Neuron (in vitro differentiated cells): Measurements from ENCODE around the gene ETFA.

Experiments used
- H2AFZ ChIP-seq: one replicate; pipeline ENCODE4 v1.6.1; 2013; ENCODE audit warnings: low read depth, mild to moderate bottlenecking, inconsistent platforms, low read length, moderate library complexity
- H3K27me3 ChIP-seq: one replicate; pipeline ENCODE4 v1.6.1; 2013; ENCODE audit warnings: low read length; ENCODE audit not compliant: insufficient read depth
- H3K36me3 ChIP-seq: one replicate; pipeline ENCODE4 v1.6.1; 2013; ENCODE audit warnings: low read length; ENCODE audit not compliant: insufficient read depth
- H3K4me1 ChIP-seq: one replicate; pipeline ENCODE4 v1.6.1; 2013; ENCODE audit warnings: low read length; ENCODE audit not compliant: insufficient read depth
- H3K4me3 ChIP-seq: 2 replicates; pipeline ENCODE4 v1.5.1; 2013; ENCODE audit warnings: mild to moderate bottlenecking, low read length, moderate library complexity
- H3K9me3 ChIP-seq: one replicate; pipeline ENCODE4 v1.6.1; 2013; ENCODE audit warnings: low read length

The ETFA gene

DNA sequence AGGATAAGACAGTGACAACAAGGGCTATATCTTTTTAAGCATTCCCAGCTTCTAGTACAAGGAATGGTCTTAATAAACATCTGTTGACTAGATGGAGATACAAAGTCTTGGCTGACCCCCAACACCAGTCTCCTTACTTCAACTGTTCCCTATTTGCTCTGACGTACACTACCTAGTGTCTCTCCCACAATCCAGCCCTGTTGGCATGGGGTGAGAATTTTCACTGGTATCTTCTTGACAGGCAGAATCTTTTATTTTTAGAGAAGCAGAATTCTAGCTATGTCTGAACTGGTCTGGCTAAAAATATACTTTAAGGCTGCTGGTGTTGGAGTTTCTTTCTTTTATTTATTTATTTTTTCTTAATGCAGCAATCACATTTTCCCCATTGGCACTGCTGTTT is 82.0 kb downstream of the ETFA start:
- Histone ChIP-seq H2AFZ (no peak overlapping the region), H3K4me1 (no peaks in the 10 kb centered on the region), H3K27me3 (no peaks in the 10 kb centered on the region), H3K36me3 (peaks cover 23% of the 10 kb centered on the region), H3K4me3 (no peak overlapping the region), H3K9me3 (no peaks in the 10 kb centered on the region)

DNA sequence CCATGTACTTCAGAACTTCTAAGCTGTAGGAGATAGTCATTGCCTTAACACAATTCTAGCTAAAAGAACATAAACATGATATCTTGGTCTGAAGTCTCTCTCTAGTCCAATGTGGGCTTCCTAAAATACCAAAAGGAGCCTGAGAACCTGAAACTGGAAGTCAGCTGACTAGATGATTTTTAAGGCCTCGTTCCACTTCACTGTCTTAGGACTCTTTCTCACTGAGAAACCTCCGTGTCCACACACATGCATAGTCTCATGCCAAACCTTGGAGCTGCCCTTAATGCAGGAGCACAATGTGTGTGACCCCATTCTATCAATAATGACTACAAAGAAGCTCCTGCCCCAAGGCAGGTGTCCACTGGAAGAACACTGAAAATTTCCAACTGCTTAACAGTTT is 87.7 kb downstream of the ETFA start:
- no peaks in the 10 kb centered on the region for H3K4me1 ChIP-seq
- peaks cover 21% of the 10 kb centered on the region for H3K36me3 ChIP-seq
- no peaks in the 10 kb centered on the region for H3K27me3 ChIP-seq
- H3K9me3 ChIP-seq, result peaks cover 10% of the 10 kb centered on the region
- H2AFZ ChIP-seq, result no peak overlapping the region
- H3K4me3 ChIP-seq, result no peak overlapping the region

DNA sequence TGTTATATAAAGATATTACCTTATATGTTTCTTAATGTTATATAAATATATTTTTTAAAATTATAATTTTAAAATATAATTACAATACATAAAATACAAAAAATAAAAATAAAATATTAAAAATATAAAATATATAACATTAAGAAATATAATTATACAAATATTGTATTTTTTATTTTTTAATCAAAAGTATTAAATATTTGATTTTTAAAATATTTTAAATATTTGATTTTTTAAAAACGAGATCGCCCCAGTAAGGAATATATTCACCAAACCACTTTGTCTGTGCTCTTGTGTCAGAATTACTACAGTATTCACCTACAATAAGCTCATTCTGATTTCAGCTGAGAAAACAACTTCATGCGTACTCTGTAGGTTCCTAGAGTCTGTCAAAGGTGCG is 89.1 kb downstream of the ETFA start:
- peaks cover 16% of the 10 kb centered on the region for H3K36me3 ChIP-seq
- peaks cover 10% of the 10 kb centered on the region for H3K9me3 ChIP-seq
- H2AFZ ChIP-seq, result no peak overlapping the region
- no peak overlapping the region for H3K4me3 ChIP-seq
- H3K27me3 ChIP-seq, result no peaks in the 10 kb centered on the region
- no peaks in the 10 kb centered on the region for H3K4me1 ChIP-seq

DNA sequence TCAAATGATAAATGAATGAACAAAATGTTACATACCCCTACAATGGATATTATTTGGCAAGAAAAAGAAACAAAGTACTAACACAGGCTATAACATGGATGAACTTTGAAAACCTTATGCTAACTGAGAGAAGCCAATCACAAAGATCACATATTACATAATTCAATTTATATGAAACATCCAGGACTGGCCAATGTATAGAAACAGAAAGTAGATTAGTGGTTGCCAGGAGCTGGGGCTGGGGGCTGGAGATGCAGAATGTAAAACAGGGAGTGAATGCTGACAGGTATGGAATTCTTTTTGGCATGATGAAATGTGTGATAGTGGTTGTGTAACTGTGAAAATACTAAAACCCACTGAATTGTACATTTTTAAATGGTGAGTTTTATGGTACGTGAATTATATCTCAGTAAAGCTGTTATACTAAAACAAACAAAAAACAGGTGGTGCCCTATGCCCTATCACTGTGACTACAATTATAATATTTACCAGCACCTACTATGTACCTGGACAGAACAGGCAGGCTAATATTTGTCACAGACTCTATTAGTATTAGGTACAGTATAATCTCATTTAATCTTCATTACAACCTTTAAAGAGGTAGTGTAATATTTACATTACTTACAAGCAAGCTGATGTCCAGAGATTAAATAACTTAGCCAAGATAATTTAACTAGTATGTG is 90.0 kb downstream of the ETFA start:
- peaks cover 14% of the 10 kb centered on the region for H3K36me3 ChIP-seq

DNA sequence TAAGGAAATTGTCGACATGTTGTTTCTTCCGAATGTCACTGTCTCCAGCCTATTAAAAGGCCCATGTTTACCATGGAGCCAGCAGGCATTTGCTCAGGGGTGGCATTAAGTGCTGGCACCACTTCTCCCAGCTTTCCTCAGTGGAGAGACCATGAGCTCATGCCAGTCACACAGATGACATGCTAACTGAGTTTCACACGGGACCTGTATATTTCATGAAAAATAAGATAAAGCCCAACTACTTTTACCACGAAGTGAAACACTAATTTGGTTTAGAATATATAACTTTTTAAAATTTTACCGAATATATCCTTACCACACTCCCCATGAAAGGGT is 93.4 kb downstream of the ETFA start:
- Histone ChIP-seq H3K4me3 (no peak overlapping the region), H3K4me1 (peaks cover 8% of the 10 kb centered on the region), H3K27me3 (no peaks in the 10 kb centered on the region), H3K9me3 (peaks cover 10% of the 10 kb centered on the region), H3K36me3 (peaks cover 18% of the 10 kb centered on the region), H2AFZ (no peak overlapping the region)

More for the DNA sequence above, 90.0 kb downstream of the ETFA start:
- peaks cover 10% of the 10 kb centered on the region for H3K9me3 ChIP-seq
- no peaks in the 10 kb centered on the region for H3K4me1 ChIP-seq
- no peak overlapping the region for H3K4me3 ChIP-seq
- no peak overlapping the region for H2AFZ ChIP-seq
- H3K27me3 ChIP-seq, result no peaks in the 10 kb centered on the region

DNA sequence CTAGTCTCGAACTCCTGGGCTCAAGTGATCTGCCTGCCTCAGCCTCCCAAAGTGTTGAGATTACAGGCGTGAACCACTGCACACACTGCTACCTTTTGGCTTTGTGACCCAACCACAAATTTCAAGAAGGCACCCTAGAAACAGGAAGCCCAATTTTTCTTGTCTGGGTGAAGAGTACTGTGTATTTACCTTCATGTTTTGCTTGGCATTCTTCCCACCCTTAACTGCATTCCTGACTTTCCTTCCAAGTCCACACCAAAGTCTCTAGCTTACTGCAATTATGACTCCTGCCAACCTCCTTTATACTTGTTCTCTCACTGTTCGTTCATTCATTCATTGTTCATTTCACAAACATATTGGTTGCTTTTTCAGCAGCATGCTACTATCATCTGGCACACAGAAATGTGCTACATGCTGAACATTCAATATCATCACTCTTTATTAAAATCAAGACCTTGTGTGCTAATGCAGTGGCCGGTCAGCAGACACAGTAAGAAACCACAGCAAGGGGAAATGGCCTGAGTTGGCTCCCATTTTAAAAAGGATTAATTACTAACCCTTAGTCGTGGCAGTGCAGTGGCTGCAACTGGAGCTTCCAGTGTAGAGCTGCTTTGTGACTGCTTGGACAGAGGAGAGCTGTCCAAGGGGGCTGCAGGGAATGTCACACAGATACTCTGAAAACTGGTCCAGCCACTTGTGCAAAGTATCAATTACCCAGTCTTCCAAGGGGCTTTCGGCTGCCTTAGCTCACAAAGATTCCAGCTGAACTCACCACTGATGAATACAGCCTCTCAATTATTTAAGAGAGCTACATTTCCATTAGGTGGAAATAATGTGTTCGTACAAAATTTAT is 94.0 kb downstream of the ETFA start:
- peaks cover 14% of the 10 kb centered on the region for H3K4me1 ChIP-seq
- no peak overlapping the region for H3K4me3 ChIP-seq
- no peak overlapping the region for H2AFZ ChIP-seq
- no peaks in the 10 kb centered on the region for H3K27me3 ChIP-seq
- H3K9me3 ChIP-seq, result peaks cover 10% of the 10 kb centered on the region
- peaks cover 18% of the 10 kb centered on the region for H3K36me3 ChIP-seq

DNA sequence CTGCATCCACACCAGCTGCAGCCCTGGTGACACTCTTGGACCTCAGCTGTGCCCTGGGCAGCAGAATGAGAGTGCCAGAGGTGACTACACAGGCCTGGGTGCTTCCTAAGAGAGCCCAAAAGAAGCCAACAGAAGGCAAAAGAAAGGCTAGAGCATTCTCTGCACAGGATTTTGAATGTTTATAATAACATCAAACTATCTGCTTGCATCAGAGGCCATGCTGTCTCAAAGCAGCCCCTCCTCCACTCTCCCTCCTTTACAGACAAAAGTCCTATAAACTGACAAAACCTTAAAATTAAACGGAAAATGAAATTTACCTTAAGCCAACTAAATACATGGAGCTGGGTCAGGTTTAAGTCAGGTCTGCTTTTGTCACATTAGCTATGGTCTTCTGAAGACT is 95.6 kb downstream of the ETFA start:
- Histone ChIP-seq H3K27me3 (no peaks in the 10 kb centered on the region), H3K4me1 (peaks cover 21% of the 10 kb centered on the region), H3K9me3 (peaks cover 10% of the 10 kb centered on the region), H3K36me3 (peaks cover 21% of the 10 kb centered on the region), H3K4me3 (no peak overlapping the region), H2AFZ (no peak overlapping the region)

DNA sequence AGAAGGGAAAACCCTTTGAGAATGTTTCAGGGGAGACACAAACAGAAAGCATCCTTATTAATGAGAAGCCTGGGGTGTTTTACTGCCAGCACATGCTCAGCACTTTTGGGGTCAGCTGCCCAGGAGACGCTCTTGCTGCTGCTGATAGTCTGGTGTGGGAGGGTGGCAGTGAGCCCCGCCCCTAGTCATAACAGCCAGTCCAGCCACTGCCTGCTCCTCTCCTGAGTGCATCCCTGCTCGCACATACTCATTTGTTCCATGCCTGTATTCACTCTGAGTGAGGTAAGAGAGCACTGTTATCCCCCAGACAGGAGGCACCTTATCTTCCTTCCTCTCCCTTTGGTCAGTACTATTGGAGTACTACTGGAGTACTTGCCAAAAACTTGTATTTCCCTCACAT is 101.3 kb downstream of the ETFA start:
- H2AFZ ChIP-seq, result no peak overlapping the region
- H3K36me3 ChIP-seq, result peaks cover 21% of the 10 kb centered on the region
- no peaks in the 10 kb centered on the region for H3K27me3 ChIP-seq

DNA sequence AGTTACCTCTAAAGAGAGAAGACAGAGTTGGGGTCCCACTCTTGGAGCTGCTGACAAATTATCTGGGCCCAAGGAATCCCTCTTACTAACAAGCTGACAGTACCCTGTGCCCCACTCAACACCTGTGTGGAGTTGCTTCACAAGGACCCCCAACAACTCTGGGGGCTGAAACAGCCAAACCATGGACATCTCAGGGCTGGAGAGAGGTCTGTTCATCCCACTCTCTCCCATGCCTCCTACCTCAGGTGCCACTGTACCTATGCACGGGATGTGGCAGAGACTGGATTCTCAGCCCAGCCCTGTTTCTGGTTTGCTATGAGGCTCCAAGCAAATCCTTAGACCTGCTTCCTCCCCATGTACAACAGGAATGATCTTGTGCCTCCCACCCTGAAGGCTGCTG is 101.7 kb downstream of the ETFA start:
- Histone ChIP-seq H2AFZ (no peak overlapping the region), H3K36me3 (peaks cover 18% of the 10 kb centered on the region), H3K27me3 (no peaks in the 10 kb centered on the region), H3K9me3 (no peaks in the 10 kb centered on the region), H3K4me1 (peaks cover 21% of the 10 kb centered on the region), H3K4me3 (no peak overlapping the region)

More for the DNA sequence above, 101.3 kb downstream of the ETFA start:
- Histone ChIP-seq H3K4me3 (no peak overlapping the region), H3K4me1 (peaks cover 21% of the 10 kb centered on the region), H3K9me3 (no peaks in the 10 kb centered on the region)

DNA sequence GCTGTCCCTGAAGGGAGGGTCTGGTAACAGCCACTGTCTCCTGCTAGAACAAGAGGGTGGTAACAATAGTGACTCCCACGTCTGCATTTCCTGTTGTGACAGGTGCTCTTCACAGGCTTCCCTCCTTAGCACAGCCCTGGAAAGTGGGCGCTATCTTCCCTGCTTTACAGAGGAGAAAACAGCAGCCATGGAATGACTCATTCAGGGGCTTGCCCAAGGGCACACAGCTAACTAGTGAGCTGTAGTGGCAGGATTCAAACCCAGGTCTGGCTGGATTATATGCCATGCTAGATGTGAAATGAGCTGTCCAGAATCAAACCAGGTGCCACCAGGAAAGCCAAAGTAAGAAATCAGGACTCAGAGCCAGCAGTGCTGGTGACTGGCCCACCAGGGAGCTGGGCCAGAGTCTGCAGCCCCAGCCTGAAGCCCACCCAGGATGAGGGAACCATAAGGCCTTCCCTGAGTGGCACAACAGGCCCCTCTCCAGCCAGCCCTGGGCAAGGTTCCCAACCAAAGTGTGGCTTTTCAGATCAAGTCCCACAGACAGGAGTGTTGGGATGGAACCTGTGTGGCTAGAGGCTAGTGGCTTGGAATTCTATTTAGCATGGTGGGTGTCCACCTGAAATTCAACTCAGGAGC is 102.4 kb downstream of the ETFA start:
- H3K4me1 ChIP-seq, result peaks cover 21% of the 10 kb centered on the region
- no peak overlapping the region for H2AFZ ChIP-seq
- no peaks in the 10 kb centered on the region for H3K9me3 ChIP-seq
- H3K4me3 ChIP-seq, result no peak overlapping the region
- H3K27me3 ChIP-seq, result no peaks in the 10 kb centered on the region
- H3K36me3 ChIP-seq, result peaks cover 14% of the 10 kb centered on the region

DNA sequence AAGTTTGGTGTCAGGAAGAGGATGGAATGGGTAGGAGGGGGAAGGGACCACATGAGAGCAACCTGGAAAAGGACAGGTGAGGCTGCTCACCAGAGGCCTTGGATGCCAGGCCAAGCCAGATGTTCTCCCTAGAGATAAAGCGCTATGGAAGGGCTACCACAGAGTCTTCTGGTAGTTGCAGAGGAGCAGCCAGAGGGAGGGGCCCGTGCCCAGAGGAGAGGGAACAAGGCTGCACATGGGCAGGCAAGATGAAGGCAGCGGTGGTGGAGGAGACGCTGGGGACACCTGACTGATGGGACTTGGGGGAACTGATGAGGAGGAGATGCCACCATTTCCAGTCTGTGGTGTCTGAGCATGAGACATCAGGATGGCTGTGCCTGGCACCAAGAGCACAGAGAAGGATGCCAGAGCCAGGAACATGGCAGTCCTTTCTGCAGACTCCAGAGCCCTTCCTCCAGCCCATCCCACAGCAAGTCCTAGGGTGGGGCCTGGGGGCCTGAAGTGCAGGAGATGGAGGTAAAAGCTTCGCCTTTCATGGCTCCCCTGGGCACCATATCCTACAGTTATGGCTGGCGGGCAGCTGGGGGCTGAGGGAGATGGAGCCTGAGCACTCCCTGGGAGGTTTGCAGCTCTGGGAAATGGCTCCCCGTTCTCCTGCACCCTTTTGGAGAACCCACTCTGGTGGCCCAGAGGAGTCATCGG is 103.0 kb downstream of the ETFA start:
- H3K36me3 ChIP-seq, result peaks cover 12% of the 10 kb centered on the region
- peaks cover 17% of the 10 kb centered on the region for H3K4me1 ChIP-seq
- H2AFZ ChIP-seq, result no peak overlapping the region
- no peak overlapping the region for H3K4me3 ChIP-seq
- H3K27me3 ChIP-seq, result no peaks in the 10 kb centered on the region
- H3K9me3 ChIP-seq, result no peaks in the 10 kb centered on the region

DNA sequence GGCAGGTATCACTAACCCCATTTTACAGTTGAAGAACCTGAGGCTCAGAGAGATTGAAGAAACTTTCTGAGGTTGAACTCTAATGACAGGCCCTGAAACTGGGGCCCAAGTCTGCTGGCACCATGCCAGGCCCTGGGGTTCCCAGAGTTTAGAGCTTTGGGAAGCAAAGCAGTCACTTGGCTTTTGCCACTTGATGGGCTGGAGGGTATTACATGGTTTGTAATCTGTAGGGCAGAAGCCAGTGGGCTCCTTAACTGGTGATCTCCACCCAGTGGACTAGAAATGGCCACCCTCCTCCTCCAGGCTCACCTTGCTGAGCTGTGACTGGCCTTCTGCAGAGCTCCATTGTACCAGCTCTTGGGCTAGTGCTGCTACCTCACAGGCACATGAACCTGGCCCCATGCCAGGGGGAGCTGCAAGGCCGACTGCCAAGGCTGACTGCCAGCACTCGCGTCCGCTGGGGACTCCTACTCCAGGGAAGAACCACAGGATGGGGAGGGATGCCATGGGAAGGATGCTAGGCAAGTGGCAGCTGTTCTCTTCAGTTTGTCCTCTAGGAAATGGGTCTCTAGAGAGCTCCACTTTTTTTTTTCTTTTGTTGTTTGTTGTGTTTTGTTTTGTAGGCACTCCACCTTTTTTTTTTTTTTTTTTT is 104.8 kb downstream of the ETFA start:
- Histone ChIP-seq H3K9me3 (no peaks in the 10 kb centered on the region), H2AFZ (no peak overlapping the region), H3K4me3 (no peak overlapping the region), H3K27me3 (no peaks in the 10 kb centered on the region), H3K36me3 (peaks cover 11% of the 10 kb centered on the region), H3K4me1 (no peaks in the 10 kb centered on the region)
